Heart left ventricle (tissue), 13 donors: ENCODE data around the gene SYNDIG1.

Experiments used
- CTCF ChIP-seq, 12 donors: fragments of 200-600 bp; sonication (generic) in 4 of 12; IDR thresholded peaks; one replicate each; pipeline versions ENCODE4 v1.5.0 to v1.8.0; 2018 to 2022; ENCODE audit warnings: antibody characterized with exemption in 12 of 12, mild to moderate bottlenecking in 5 of 12
- POLR2A ChIP-seq, 2 donors: fragments of 450-650 bp; IDR thresholded peaks; one replicate each; pipeline ENCODE4 v1.6.1; 2017; ENCODE audit warnings: antibody characterized with exemption in 2 of 2, mild to moderate bottlenecking in 2 of 2, moderate library complexity in 2 of 2
- donor health status: ischemic (EF 13 %, LVEDD 7.1; RV severe dilation, severe dysfunction).
- donor health status: DM: no; HTN: yes; CAD: no.
- donor health status: DM: no; HTN: no; CAD: no.
- donor health status: ischemic (EF 25% LVEDD 6.9; RV normal size, moderate dysfunction).
- donor health status: ischemic (EF 25% LVEDD 5.7; RV mildly dilated, moderate dysfunction).
- donor health status: ischemic (EF 35%, LVEDD 5.7; RV mildly dilated, moderate dysfunction).
- donor health status: nonischemic (EF 11% LVEDD 7.7; RV severe dilation, severe dysfunction).
- donor health status: DM: yes; HTN: yes; CAD: no.
- donor health status: PGD.
- donor health status: ischemic (EF 29% LVEDD 5.4; RV normal size, mild dysfunction).
- donor health status: nonischemic (EF 23%, LVEDD 6.1; RV moderate dilation, normal function).

- no peak for TF ChIP-seq CTCF (IDR thresholded peaks at IDR 0.05)
- TF ChIP-seq POLR2A (IDR thresholded peaks at IDR 0.05): no peak
Observed at GRCh38 chr20:24531202-24531601, 61.8 kb downstream of the SYNDIG1 start.
